NCI-H446 (cell line): ENCODE results near the gene MAP4K2.
"Not testable (repeated sequence)": the region's sequence is repeated elsewhere in the genome, so short reads cannot be mapped to it uniquely, and the experiment has no call there.

Experiments used
- DNase-seq, 2 experiments: peaks; one replicate each; lab custom pipeline; 2025; lab: John Stamatoyannopoulos, UW

Gene MAP4K2

GRCh38 chr11:64838600-64839334 lies 35.8 kb upstream of the MAP4K2 start:
- no peak for DNase-seq

- DNase-seq, result no peak
Measured at GRCh38 chr11:64837887-64838351, 34.9 kb upstream of the MAP4K2 start.

- DNase-seq, result no peak
Measured at GRCh38 chr11:64836448-64837072, 33.5 kb upstream of the MAP4K2 start.

GRCh38 chr11:64835616-64836447 lies 32.8 kb upstream of the MAP4K2 start:
- DNase-seq, result no peak

GRCh38 chr11:64834723-64835615 lies 32.0 kb upstream of the MAP4K2 start:
- DNase-seq, result no peak

GRCh38 chr11:64834031-64834722 lies 31.2 kb upstream of the MAP4K2 start:
- DNase-seq, result no peak

GRCh38 chr11:64833509-64833908 lies 30.5 kb upstream of the MAP4K2 start:
- DNase-seq, result no peak

- DNase-seq, result no peak
Measured at GRCh38 chr11:64833198-64833502, 30.1 kb upstream of the MAP4K2 start.

- no peak for DNase-seq
Measured at GRCh38 chr11:64832467-64833197, 29.6 kb upstream of the MAP4K2 start.

- no peak for DNase-seq
Measured at GRCh38 chr11:64831411-64831891, 28.4 kb upstream of the MAP4K2 start.

GRCh38 chr11:64829536-64830251 lies 26.7 kb upstream of the MAP4K2 start:
- no peak for DNase-seq

GRCh38 chr11:64827451-64827839 lies 24.4 kb upstream of the MAP4K2 start:
- DNase-seq, result no peak

- DNase-seq, result no peak
Measured at GRCh38 chr11:64826578-64827450, 23.8 kb upstream of the MAP4K2 start.

- no peak for DNase-seq
Measured at GRCh38 chr11:64826062-64826461, 23.0 kb upstream of the MAP4K2 start.

- DNase-seq, result no peak
Measured at GRCh38 chr11:64823568-64824119, 20.6 kb upstream of the MAP4K2 start.

GRCh38 chr11:64817476-64817875 lies 14.5 kb upstream of the MAP4K2 start:
- DNase-seq, result no peak

- not testable (repeated sequence) for DNase-seq
Measured at GRCh38 chr11:64815433-64815832, 12.4 kb upstream of the MAP4K2 start.

- DNase-seq, result no peak
Measured at GRCh38 chr11:64814712-64815187, 11.7 kb upstream of the MAP4K2 start.
